IMR-90 (cell line): ENCODE results near the gene ZNF622. TPM values are rescaled to one million over a fixed set of nuclear protein-coding genes. Genes with fewer than 3 reads are reported as not detected.

Experiments
- ATAC-seq: fragments of 200-7000 bp; cut with Tn5 transposase; 2 replicates; pipeline ENCODE4 v1.9.1; 2020; ENCODE audit warnings: low read depth, mild to moderate bottlenecking, moderate library complexity
- BruUV-seq: library from RNA; stranded (reverse); fragments of 400-500 nt; replicated peaks from 2 replicates; lab custom pipeline; 2021; lab: Mats Ljungman, UMichigan
- CTCF ChIA-PET: fragments of 300-600 bp; formaldehyde crosslinking; extraction: SDS; loops from one replicate; lab custom pipeline; 2021; ENCODE audit warnings: antibody characterized with exemption; lab: Yijun Ruan, JAX
- POLR2A ChIA-PET: fragments of 300-600 bp; sonication (Branson Sonifier 250); formaldehyde crosslinking; loops from one replicate; lab custom pipeline; 2022; ENCODE audit warnings: antibody characterized with exemption; ENCODE audit not compliant: unreplicated experiment; lab: Charles Lee
- DNase-seq: peaks from one replicate; pipeline ENCODE4 v3.0.0; 2013
- H2AFZ ChIP-seq: replicated peaks from 2 replicates; pipeline ENCODE3; 2013; ENCODE audit warnings: low read length, mild to moderate bottlenecking; ENCODE audit not compliant: poor library complexity
- H2AK5ac ChIP-seq: 2 replicates; pipeline ENCODE4 v1.6.1; 2013; ENCODE audit warnings: low read depth, low read length, inconsistent platforms
- H2AK9ac ChIP-seq: replicated peaks from 2 replicates; pipeline ENCODE3; 2013; ENCODE audit warnings: mild to moderate bottlenecking, low read depth, low read length, moderate library complexity; ENCODE audit not compliant: poor library complexity
- H2BK120ac ChIP-seq: 2 replicates; pipeline ENCODE4 v1.6.1; 2013; ENCODE audit warnings: low read depth, low read length, inconsistent platforms
- H2BK15ac ChIP-seq: 3 replicates; pipeline ENCODE4 v1.6.1; 2013; ENCODE audit warnings: low read depth, low read length, inconsistent platforms
- H2BK20ac ChIP-seq: 2 replicates; pipeline ENCODE4 v1.6.1; 2013; ENCODE audit warnings: low read depth, mild to moderate bottlenecking, inconsistent platforms, low read length, moderate library complexity
- H2BK5ac ChIP-seq: 2 replicates; pipeline ENCODE4 v1.6.1; 2013; ENCODE audit warnings: mild to moderate bottlenecking, low read depth, low read length, inconsistent platforms; ENCODE audit not compliant: poor library complexity, severe bottlenecking
- H3K14ac ChIP-seq: replicated peaks from 2 replicates; pipeline ENCODE4 v1.6.1; 2013; ENCODE audit warnings: low read depth, low read length, inconsistent platforms
- H3K18ac ChIP-seq: 2 replicates; pipeline ENCODE4 v1.6.1; 2013; ENCODE audit warnings: low read depth, low read length, control low read depth
- H3K23ac ChIP-seq: 2 replicates; pipeline ENCODE4 v1.6.1; 2013; ENCODE audit warnings: low read depth, low read length, inconsistent platforms
- H3K27ac ChIP-seq: 2 replicates; pipeline ENCODE4 v1.5.1; 2013; ENCODE audit warnings: mild to moderate bottlenecking, control low read depth, low read length; ENCODE audit not compliant: insufficient read depth
- H3K27me3 ChIP-seq: 2 replicates; pipeline ENCODE4 v1.6.1; 2013; ENCODE audit warnings: low read length; ENCODE audit not compliant: control insufficient read depth, insufficient read depth
- H3K36me3 ChIP-seq: 2 replicates; pipeline ENCODE4 v1.6.1; 2013; ENCODE audit warnings: low read length, mixed read lengths; ENCODE audit not compliant: control insufficient read depth, insufficient read depth
- H3K4ac ChIP-seq: 2 replicates; pipeline ENCODE4 v1.6.1; 2013; ENCODE audit warnings: low read depth, low read length, inconsistent platforms
- H3K4me1 ChIP-seq: 2 replicates; pipeline ENCODE4 v1.6.1; 2013; ENCODE audit warnings: low read length, mixed read lengths; ENCODE audit not compliant: control insufficient read depth, insufficient read depth
- H3K4me2 ChIP-seq: 2 replicates; pipeline ENCODE4 v1.6.1; 2013; ENCODE audit warnings: low read depth, mild to moderate bottlenecking, control low read depth, low read length, moderate library complexity
- H3K4me3 ChIP-seq: 2 replicates; pipeline ENCODE4 v1.5.1; 2013; ENCODE audit warnings: low read depth, mild to moderate bottlenecking, control low read depth, low read length, moderate library complexity; ENCODE audit not compliant: insufficient read depth
- H3K56ac ChIP-seq: 2 replicates; pipeline ENCODE4 v1.6.1; 2013; ENCODE audit warnings: low read length, inconsistent platforms; ENCODE audit not compliant: insufficient read depth; ENCODE audit errors: extremely low read depth
- H3K79me1 ChIP-seq, 2 experiments: 2 replicates each; pipeline ENCODE4 v1.6.1; 2013; ENCODE audit warnings: low read length in 2 of 2, inconsistent platforms in 1 of 2, low read depth in 1 of 2
- H3K9ac ChIP-seq: 2 replicates; pipeline ENCODE4 v1.6.1; 2013; ENCODE audit warnings: low read depth, low read length, control low read depth
- H3K9me1 ChIP-seq: 2 replicates; pipeline ENCODE4 v1.6.1; 2013; ENCODE audit warnings: low read length, inconsistent platforms; ENCODE audit not compliant: insufficient read depth
- H3K9me3 ChIP-seq: 2 replicates; pipeline ENCODE4 v1.6.1; 2013; ENCODE audit warnings: low read length; ENCODE audit not compliant: control insufficient read depth, insufficient read depth
- H4K20me1 ChIP-seq: 2 replicates; pipeline ENCODE4 v1.6.1; 2013; ENCODE audit warnings: low read length, inconsistent platforms; ENCODE audit not compliant: insufficient read depth
- H4K5ac ChIP-seq: 2 replicates; pipeline ENCODE4 v1.6.1; 2013; ENCODE audit warnings: mild to moderate bottlenecking, low read depth, low read length, control low read depth
- H4K8ac ChIP-seq, 2 experiments: 2 replicates each; pipeline ENCODE4 v1.6.1; 2013; ENCODE audit warnings: low read depth in 2 of 2, low read length in 2 of 2, control low read depth in 1 of 2, inconsistent platforms in 1 of 2
- H4K91ac ChIP-seq: 2 replicates; pipeline ENCODE4 v1.6.1; 2013; ENCODE audit warnings: low read depth, low read length, inconsistent platforms; ENCODE audit not compliant: insufficient read depth
- BHLHE40 ChIP-seq: fragments of 150-350 bp; IDR thresholded peaks from 2 replicates; pipeline ENCODE4 v1.6.1; 2016; ENCODE audit warnings: mild to moderate bottlenecking, low read depth, low read length
- CEBPB ChIP-seq: IDR thresholded peaks from 2 replicates; pipeline ENCODE4 v1.6.1; 2012; ENCODE audit warnings: low read depth, low read length, improper control_type of control experiment
- CHD1 ChIP-seq: IDR thresholded peaks from 2 replicates; pipeline ENCODE4 v1.6.1; 2012; ENCODE audit warnings: low read depth, low read length, improper control_type of control experiment
- CTCF ChIP-seq: conservative IDR thresholded peaks from 2 replicates; pipeline ENCODE4 v1.5.1; 2012; ENCODE audit warnings: mild to moderate bottlenecking, low read depth, low read length, improper control_type of control experiment
- ELK1 ChIP-seq: fragments of 150-350 bp; IDR thresholded peaks from 2 replicates; pipeline ENCODE4 v1.6.1; 2016; ENCODE audit warnings: low read depth, mild to moderate bottlenecking, low read length, moderate library complexity, borderline replicate concordance
- MAFK ChIP-seq: IDR thresholded peaks from 2 replicates; pipeline ENCODE4 v1.6.1; 2012; ENCODE audit warnings: low read depth, low read length, improper control_type of control experiment
- MAZ ChIP-seq: IDR thresholded peaks from 2 replicates; pipeline ENCODE4 v1.6.1; 2012; ENCODE audit warnings: low read depth, mild to moderate bottlenecking, low read length, improper control_type of control experiment, moderate library complexity, borderline replicate concordance
- NFE2L2 ChIP-seq: fragments of 150-350 bp; IDR thresholded peaks from 2 replicates; pipeline ENCODE4 v1.6.1; 2016; ENCODE audit warnings: low read depth, mild to moderate bottlenecking, low read length
- POLR2A ChIP-seq: IDR thresholded peaks from 2 replicates; pipeline ENCODE4 v1.6.1; 2012; ENCODE audit warnings: mild to moderate bottlenecking, low read depth, low read length
- RFX5 ChIP-seq: IDR thresholded peaks from 2 replicates; pipeline ENCODE4 v1.8.0; 2012; ENCODE audit warnings: low read depth, mild to moderate bottlenecking, low read length, moderate library complexity
- USF2 ChIP-seq: fragments of 150-350 bp; IDR thresholded peaks from 2 replicates; pipeline ENCODE4 v1.6.1; 2017; ENCODE audit warnings: mild to moderate bottlenecking, antibody characterized with exemption, low read length, low read depth
- WGBS, 2 experiments: methylation state at CpG; one replicate each; pipeline versions ENCODE4 v1.1.5 to v1.1.7; 2013; ENCODE audit warnings: missing lambda C conversion rate in 2 of 2; ENCODE audit not compliant: insufficient read length in 1 of 2; ENCODE audit errors: extremely low coverage in 2 of 2; 5-methylcytosine and 5-hydroxymethylcytosine counted together
- dilution Hi-C: fragments of 300-500 bp; cut with HindIII; formaldehyde crosslinking; loops from one replicate; pipeline ENCODE4 v1.14.3; 2018; ENCODE audit warnings: low sequenced_read_pairs; ENCODE audit not compliant: unreplicated experiment
- in situ Hi-C: fragments of 300-500 bp; cut with MboI; formaldehyde crosslinking; loops from 3 replicates; pipeline ENCODE4 v1.14.3; 2019; ENCODE audit warnings: low sequenced_read_pairs, inconsistent platforms, mixed read lengths
- intact Hi-C: fragments of 100-400 bp; cut with micrococcal nuclease; formaldehyde crosslinking; loops from 2 replicates; pipeline ENCODE4 v1.10.0; 2022
- polyA plus RNA-seq, 3 experiments: library from polyadenylated mRNA; depleted of rRNA; stranded (reverse); fragments of >200 nt; gene quantifications; 2 replicates each; pipeline ENCODE4 v1.2.3, GENCODE V29; 2012; ENCODE audit warnings: low replicate concordance in 1 of 3
- total RNA-seq: library from RNA; depleted of rRNA; stranded (reverse); fragments of >200 nt; gene quantifications from 2 replicates; pipeline ENCODE4 v1.2.3, GENCODE V29; 2012

The ZNF622 gene
- total and polyA plus RNA-seq, 2 of the 4 experiments (the other 2 are of a cell fraction): 19.5 to 49.3 TPM

- no peak overlapping the region for H2AFZ ChIP-seq
- H4K91ac ChIP-seq: no peak overlapping the region
- H3K27ac ChIP-seq: no peak overlapping the region
- no peak overlapping the region for H3K18ac ChIP-seq
- H3K36me3 ChIP-seq: no peaks in the 10 kb centered on the region
- no peaks in the 10 kb centered on the region for H4K20me1 ChIP-seq
- no peak overlapping the region for H3K9ac ChIP-seq
- no peak for ATAC-seq
- no peak overlapping the region for H3K4me3 ChIP-seq
- no peak overlapping the region for H3K56ac ChIP-seq
- no TSS peak for BruUV-seq
- no peaks in the 10 kb centered on the region; the same call in 1 of the 2 replicates for H3K27me3 ChIP-seq
- H2BK5ac ChIP-seq: no peak overlapping the region
- H2AK9ac ChIP-seq: no peak overlapping the region
- H4K8ac ChIP-seq: no peak overlapping the region
- no peak for DNase-seq
- H3K9me3 ChIP-seq: no peaks in the 10 kb centered on the region
- H3K4me2 ChIP-seq: no peak overlapping the region
- ChIA-PET POLR2A (no interaction called here), CTCF (no interaction called here)
- WGBS, 2 experiments: no CpG with 5 or more reads among the region's 2 CpGs
- H3K79me1 ChIP-seq: no peaks in the 10 kb centered on the region
- intact Hi-C loops (no loop called here), dilution Hi-C loops (no loop called here), in situ Hi-C loops (no loop called here)
- no peak overlapping the region for H2AK5ac ChIP-seq
- H3K4me1 ChIP-seq: no peaks in the 10 kb centered on the region
- no peak overlapping the region for H3K14ac ChIP-seq
- H3K23ac ChIP-seq: no peak overlapping the region
- H3K9me1 ChIP-seq: no peaks in the 10 kb centered on the region
- no peak overlapping the region for H2BK120ac ChIP-seq
- no peak overlapping the region for H2BK15ac ChIP-seq
- no peak overlapping the region for H3K4ac ChIP-seq
- TF ChIP-seq MAFK: no peak
- no peak for TF ChIP-seq CTCF
- no peak for TF ChIP-seq POLR2A
- no peak for TF ChIP-seq NFE2L2
- no peak for TF ChIP-seq CEBPB
- no peak for TF ChIP-seq BHLHE40
- no peak for TF ChIP-seq CHD1
- no peak for TF ChIP-seq ELK1
- no peak for TF ChIP-seq USF2
- no peak for TF ChIP-seq MAZ
- TF ChIP-seq RFX5: no peak
- H2BK20ac ChIP-seq: no peak overlapping the region
- H4K5ac ChIP-seq: no peak overlapping the region
Measured at GRCh38 chr5:16410338-16410737, 55.3 kb downstream of the ZNF622 start.
